ENCODE data around the gene LIME1. TPM values are rescaled to one million over a fixed set of nuclear protein-coding genes. Genes with fewer than 3 reads are reported as not detected.

LIME1 gene
- total RNA-seq, 1 donor from 2014 or later: 0.53 TPM

- TF ChIP-seq CTCF (IDR thresholded peaks at IDR 0.05; ENCODE audit: insufficient read depth, low read length, severe bottlenecking): peak; percentile 42
- FAIRE-seq (no peak), DNase-seq (ENCODE audit: low read depth) (peak; percentile 71)
- Histone ChIP-seq H3K27me3 (ENCODE audit: control insufficient read depth, insufficient read depth, low read length) (no peaks in the 10 kb centered on the region), H3K4me3 (ENCODE audit: low read depth, low read length) (peak overlapping the region; percentile 67), H3K36me3 (ENCODE audit: control insufficient read depth, insufficient read depth, low read length) (peaks cover 19% of the 10 kb centered on the region)
These were observed 4.3 kb downstream of the LIME1 start for GRCh38 chr20:63740627-63741353.

DNA sequence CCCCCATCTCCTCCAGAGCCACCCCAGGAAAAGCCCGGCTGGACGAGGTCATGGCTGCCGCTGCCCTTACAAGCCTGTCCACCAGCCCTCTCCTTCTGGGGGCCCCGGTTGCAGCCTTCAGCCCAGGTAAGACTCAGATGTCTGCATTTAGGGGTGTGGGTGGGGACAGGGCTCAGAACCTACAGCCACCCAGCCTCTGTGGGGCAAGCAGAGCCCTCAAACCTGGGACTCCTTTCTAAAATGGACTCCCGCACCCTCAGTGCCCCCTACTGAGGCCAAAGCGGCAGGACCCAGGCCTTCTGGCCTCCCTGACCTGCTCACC lies 4.9 kb downstream of the LIME1 start:
- FAIRE-seq (no peak), DNase-seq (ENCODE audit: low read depth) (no peak)
- H3K27me3 ChIP-seq (ENCODE audit: control insufficient read depth, insufficient read depth, low read length): no peaks in the 10 kb centered on the region
- H3K4me3 ChIP-seq (ENCODE audit: low read depth, low read length): peak overlapping the region; percentile 67
- no peak for TF ChIP-seq CTCF (IDR thresholded peaks at IDR 0.05; ENCODE audit: insufficient read depth, low read length, severe bottlenecking)
- H3K36me3 ChIP-seq (ENCODE audit: control insufficient read depth, insufficient read depth, low read length): peaks cover 18% of the 10 kb centered on the region

- FAIRE-seq (no peak), DNase-seq (ENCODE audit: low read depth) (no peak)
- TF ChIP-seq CTCF (IDR thresholded peaks at IDR 0.05; ENCODE audit: insufficient read depth, low read length, severe bottlenecking): no peak
- Histone ChIP-seq H3K36me3 (ENCODE audit: control insufficient read depth, insufficient read depth, low read length) (peaks cover 18% of the 10 kb centered on the region), H3K27me3 (ENCODE audit: control insufficient read depth, insufficient read depth, low read length) (no peaks in the 10 kb centered on the region), H3K4me3 (ENCODE audit: low read depth, low read length) (peak overlapping the region; percentile 67)
These were observed 5.4 kb downstream of the LIME1 start for GRCh38 chr20:63741676-63742380.

- no peak overlapping the region for H3K4me3 ChIP-seq (ENCODE audit: low read depth, low read length)
- H3K27me3 ChIP-seq (ENCODE audit: control insufficient read depth, insufficient read depth, low read length): no peaks in the 10 kb centered on the region
- H3K36me3 ChIP-seq (ENCODE audit: control insufficient read depth, insufficient read depth, low read length): peaks cover 18% of the 10 kb centered on the region
- FAIRE-seq (no peak), DNase-seq (ENCODE audit: low read depth) (no peak)
- no peak for TF ChIP-seq CTCF (IDR thresholded peaks at IDR 0.05; ENCODE audit: insufficient read depth, low read length, severe bottlenecking)
These were observed 6.0 kb downstream of the LIME1 start for GRCh38 chr20:63742381-63743024.

DNA sequence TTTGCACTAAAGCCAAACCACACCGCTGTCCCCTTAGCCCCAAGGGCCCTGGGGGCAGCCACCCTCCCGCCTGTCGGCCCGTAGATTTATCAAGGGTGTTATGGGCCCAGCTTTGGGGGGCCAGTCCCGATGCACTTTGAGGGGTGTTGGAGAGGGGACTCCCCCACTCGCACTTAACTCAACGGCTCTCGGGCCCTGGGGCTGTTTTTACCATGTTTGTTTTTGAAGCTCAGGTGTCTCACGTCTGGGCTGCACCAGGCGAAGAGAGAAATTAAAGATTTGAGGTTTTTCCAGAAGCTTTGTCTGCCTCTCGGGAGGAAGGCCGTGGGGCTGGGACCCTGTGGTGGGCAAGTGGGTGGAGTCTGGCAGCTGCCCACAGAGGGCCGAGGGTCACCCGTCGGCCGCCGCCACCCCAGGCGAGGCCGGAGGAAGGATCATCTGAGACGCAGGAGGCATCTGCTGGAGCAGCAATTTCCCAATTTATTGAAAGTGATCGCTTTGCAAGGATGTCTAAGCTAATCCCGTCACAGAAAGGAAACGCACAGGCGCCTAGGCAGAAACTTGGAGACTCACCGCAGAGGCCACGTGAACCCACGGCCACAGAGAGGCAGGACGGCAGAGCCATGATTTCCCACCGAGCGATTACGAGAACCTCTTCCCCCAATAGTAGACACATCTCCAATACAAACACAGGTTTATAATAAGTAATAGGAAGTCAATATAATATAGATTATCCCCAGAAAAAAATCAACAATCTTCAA lies 6.9 kb downstream of the LIME1 start:
- no peak for TF ChIP-seq CTCF (IDR thresholded peaks at IDR 0.05; ENCODE audit: insufficient read depth, low read length, severe bottlenecking)
- FAIRE-seq (no peak), DNase-seq (ENCODE audit: low read depth) (no peak)
- Histone ChIP-seq H3K4me3 (ENCODE audit: low read depth, low read length) (no peak overlapping the region), H3K27me3 (ENCODE audit: control insufficient read depth, insufficient read depth, low read length) (no peaks in the 10 kb centered on the region), H3K36me3 (ENCODE audit: control insufficient read depth, insufficient read depth, low read length) (peaks cover 18% of the 10 kb centered on the region)
